Measurements from ENCODE around the gene MYL11. TPM values are rescaled to one million over a fixed set of nuclear protein-coding genes. Genes with fewer than 3 reads are reported as not detected.
A peak's percentile ranks its signal among the peaks of the same experiment; 100 is the strongest.
"Not testable (repeated sequence)": the region's sequence is repeated elsewhere in the genome, so short reads cannot be mapped to it uniquely, and the experiment has no call there.

MYL11 gene
- total RNA-seq: 1 to 10 TPM in 3 of 8 experiments, not detected in 5; 1.1 to 7.5 (median 3.0) TPM

GRCh38 chr16:30374538-30374937, at the start of gene MYL11:
MYL11 (plus strand) TSS chr16:30374802; CDS start chr16:30374858, 56 bp downstream.
- Histone ChIP-seq H3K4me3 (no peak within 1 kb of the TSS), H3K4me1 (replicated peaks in 1 of 2) (peaks cover 16 to 19% of the 10 kb centered on the region in 2 donors), H3K27ac (no peak within 1 kb of the TSS)
- in situ Hi-C loops (cut with MboI; ENCODE audit: low pct_unique_long_range_greater_than_20kb in 2 of 9, low sequenced_read_pairs in 9 of 9, unreplicated experiment in 9 of 9): no loop called here
- no peak for ATAC-seq (replicated peaks in 6 of 8)
- 70 to 96% (median 76%) methylated on average over 1 to 5 of the region's 6 CpGs; no CpG with 5 or more reads in 4 of the 10 experiments for WGBS, 10 experiments

- in situ Hi-C loops (cut with MboI; ENCODE audit: low pct_unique_long_range_greater_than_20kb in 2 of 9, low sequenced_read_pairs in 9 of 9, unreplicated experiment in 9 of 9); H3K4me1 ChIP-seq (replicated peaks in 1 of 2): not testable (repeated sequence)
- ATAC-seq (replicated peaks in 6 of 8): peak; percentile 78 to 89 (median 82)
- no CpG with 5 or more reads among the region's 33 CpGs for WGBS, 10 experiments
- Histone ChIP-seq H3K27ac (peak overlapping the region; percentile 76 to 81), H3K4me3 (peak overlapping the region; percentile 89 to 99 (median 91))
Observed at GRCh38 chr16:30334473-30334989, 40.1 kb upstream of the MYL11 start.

- H3K4me3 ChIP-seq: peak overlapping the region; percentile 89 to 99 (median 91)
- H3K4me1 ChIP-seq (replicated peaks in 1 of 2); in situ Hi-C loops (cut with MboI; ENCODE audit: low pct_unique_long_range_greater_than_20kb in 2 of 9, low sequenced_read_pairs in 9 of 9, unreplicated experiment in 9 of 9): not testable (repeated sequence)
- ATAC-seq (replicated peaks in 6 of 8): peak; percentile 82 to 91 (median 90)
- H3K27ac ChIP-seq: peak overlapping the region; percentile 76 to 81
- 0% methylated on average over 1 to 4 of the region's 70 CpGs; no CpG with 5 or more reads in 7 of the 10 experiments for WGBS, 10 experiments
Observed at GRCh38 chr16:30335028-30335597, 39.5 kb upstream of the MYL11 start.

- in situ Hi-C loops (cut with MboI; ENCODE audit: low pct_unique_long_range_greater_than_20kb in 2 of 9, low sequenced_read_pairs in 9 of 9, unreplicated experiment in 9 of 9): no loop called here
- Histone ChIP-seq H3K4me1 (replicated peaks in 1 of 2) (peaks cover 0 to 3% of the 10 kb centered on the region in 2 donors), H3K27ac (peak overlapping the region in 1 of 2 donors; percentile 81), H3K4me3 (peak overlapping the region; percentile 89 to 99 (median 91))
- ATAC-seq (replicated peaks in 6 of 8): peak in 5 of 8 experiments; percentile 1 to 11 (median 5)
- 10 to 92% (median 28%) methylated on average over 2 to 8 of the region's 17 CpGs; no CpG with 5 or more reads in 3 of the 10 experiments for WGBS, 10 experiments
Observed at GRCh38 chr16:30335598-30336474, 38.8 kb upstream of the MYL11 start.

GRCh38 chr16:30337964-30338357, 36.6 kb upstream of the MYL11 start:
- WGBS, 10 experiments: 75 to 100% (median 81%) methylated on average over 1 to 5 of the region's 10 CpGs; no CpG with 5 or more reads in 5 of the 10 experiments
- H3K4me3 ChIP-seq; in situ Hi-C loops (cut with MboI; ENCODE audit: low pct_unique_long_range_greater_than_20kb in 2 of 9, low sequenced_read_pairs in 9 of 9, unreplicated experiment in 9 of 9); H3K4me1 ChIP-seq (replicated peaks in 1 of 2); H3K27ac ChIP-seq; ATAC-seq (replicated peaks in 6 of 8): not testable (repeated sequence)

DNA sequence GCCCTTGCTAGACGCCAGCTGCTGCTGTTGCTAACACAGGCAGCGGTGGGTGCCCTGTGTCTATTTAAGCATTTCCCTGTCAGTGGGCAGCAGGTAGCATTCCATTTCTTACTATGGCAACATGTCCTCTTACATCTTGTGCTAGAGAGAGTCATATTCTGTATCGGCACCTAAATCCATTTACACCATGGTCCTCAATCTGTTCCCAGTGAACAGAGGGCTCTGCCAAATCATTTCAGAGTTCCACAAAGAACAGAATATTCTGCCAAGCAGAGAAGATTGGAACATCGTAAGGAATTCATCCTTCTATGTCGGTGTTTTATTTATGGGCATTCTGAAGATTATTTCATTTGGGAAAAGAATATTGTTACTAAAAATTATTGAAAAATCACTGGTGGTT, 35.9 kb upstream of the MYL11 start:
- H3K27ac ChIP-seq; ATAC-seq (replicated peaks in 6 of 8); H3K4me3 ChIP-seq; in situ Hi-C loops (cut with MboI; ENCODE audit: low pct_unique_long_range_greater_than_20kb in 2 of 9, low sequenced_read_pairs in 9 of 9, unreplicated experiment in 9 of 9); H3K4me1 ChIP-seq (replicated peaks in 1 of 2): not testable (repeated sequence)
- WGBS, 10 experiments: 13 to 100% (median 89%) methylated on average over 1 to 3 of the region's 5 CpGs; no CpG with 5 or more reads in 4 of the 10 experiments

DNA sequence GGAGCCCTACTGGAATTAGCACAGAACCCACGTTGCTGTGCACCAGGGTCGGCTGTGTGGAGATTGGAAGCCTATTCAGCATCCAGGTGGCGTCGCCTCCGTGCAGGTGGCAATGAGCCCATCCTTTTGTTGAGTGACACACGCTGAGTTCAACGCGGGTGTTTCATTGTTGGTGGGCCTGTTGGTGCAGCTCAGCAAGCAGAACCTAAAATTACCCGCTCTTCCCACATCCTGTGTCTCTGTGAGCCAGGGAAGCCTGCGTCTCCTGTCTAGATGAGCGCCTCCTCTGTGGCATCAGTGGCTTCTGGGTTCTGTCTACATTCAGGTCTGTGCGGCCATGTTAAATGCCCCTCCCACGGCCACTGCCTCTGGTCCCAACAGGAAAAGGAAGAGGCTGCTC, 34.0 kb upstream of the MYL11 start:
- H3K4me3 ChIP-seq: no peak overlapping the region
- ATAC-seq (replicated peaks in 6 of 8): no peak
- no peak overlapping the region for H3K27ac ChIP-seq
- no peaks in the 10 kb centered on the region for H3K4me1 ChIP-seq (replicated peaks in 1 of 2)
- in situ Hi-C loops (cut with MboI; ENCODE audit: low pct_unique_long_range_greater_than_20kb in 2 of 9, low sequenced_read_pairs in 9 of 9, unreplicated experiment in 9 of 9): no loop called here
- 87 to 100% (median 96%) methylated on average over 3 to 8 of the region's 13 CpGs; no CpG with 5 or more reads in 6 of the 10 experiments for WGBS, 10 experiments

DNA sequence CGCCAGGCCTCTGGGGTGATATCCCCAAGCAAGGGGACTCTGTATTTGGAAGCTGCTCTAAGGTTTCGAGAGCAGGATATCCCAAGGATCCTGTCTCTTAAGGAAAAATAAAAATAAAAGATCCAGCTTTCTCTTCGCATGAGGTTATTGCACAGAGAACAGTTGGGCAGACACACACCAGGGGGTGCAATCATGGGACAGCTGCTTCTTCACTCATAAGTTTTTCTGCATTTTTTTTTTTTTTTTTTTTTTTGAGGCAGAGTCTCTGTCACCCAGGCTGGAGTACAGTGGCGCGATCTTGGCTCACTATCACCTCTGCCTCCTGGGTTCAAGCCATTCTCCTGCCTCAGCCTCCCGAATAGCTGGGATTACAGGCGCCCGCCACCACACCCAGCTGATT, 32.6 kb upstream of the MYL11 start:
- H3K4me3 ChIP-seq; in situ Hi-C loops (cut with MboI; ENCODE audit: low pct_unique_long_range_greater_than_20kb in 2 of 9, low sequenced_read_pairs in 9 of 9, unreplicated experiment in 9 of 9); H3K27ac ChIP-seq; ATAC-seq (replicated peaks in 6 of 8); H3K4me1 ChIP-seq (replicated peaks in 1 of 2): not testable (repeated sequence)
- 70 to 100% (median 92%) methylated on average over 2 to 8 of the region's 8 CpGs; no CpG with 5 or more reads in 1 of the 10 experiments for WGBS, 10 experiments

DNA sequence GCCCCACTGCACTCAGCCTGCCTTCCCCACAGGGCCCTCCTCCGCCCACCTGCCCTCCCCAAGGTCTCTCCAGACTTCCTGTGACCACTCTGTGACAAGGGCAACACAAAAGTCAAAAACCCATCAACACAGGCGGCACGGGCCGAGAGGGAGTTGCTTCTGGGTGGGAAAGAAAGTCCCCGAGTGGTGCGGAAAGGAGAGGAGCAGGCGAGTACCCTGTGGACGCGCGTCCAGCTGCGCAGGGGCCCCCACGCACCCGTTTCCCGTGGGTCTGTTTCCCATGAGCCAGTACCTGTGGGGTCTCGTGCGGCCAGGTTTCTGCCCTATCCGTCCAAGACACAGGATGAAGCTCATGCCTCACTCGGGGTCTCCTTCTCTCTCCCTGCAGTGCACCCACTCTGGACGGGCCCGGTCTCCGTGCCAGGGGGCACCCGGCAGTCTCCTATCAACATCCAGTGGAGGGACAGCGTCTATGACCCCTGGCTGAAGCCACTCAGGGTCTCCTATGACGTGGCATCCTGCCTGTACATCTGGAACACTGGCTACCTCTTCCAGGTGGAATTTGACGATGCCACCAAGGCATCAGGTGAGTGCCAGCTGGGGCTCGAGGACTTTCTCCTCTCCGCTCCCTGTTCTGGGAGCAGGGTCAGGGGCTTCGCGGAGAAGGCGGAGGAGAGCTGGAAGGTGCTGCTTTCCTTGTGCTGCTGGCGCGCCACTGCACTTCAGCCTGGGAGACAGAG, 31.7 kb upstream of the MYL11 start:
- in situ Hi-C loops (cut with MboI; ENCODE audit: low pct_unique_long_range_greater_than_20kb in 2 of 9, low sequenced_read_pairs in 9 of 9, unreplicated experiment in 9 of 9): no loop called here
- Histone ChIP-seq H3K27ac (no peak overlapping the region), H3K4me3 (no peak overlapping the region), H3K4me1 (replicated peaks in 1 of 2) (no peaks in the 10 kb centered on the region)
- 0 to 100% (median 90%) methylated on average over 1 to 16 of the region's 32 CpGs; no CpG with 5 or more reads in 4 of the 10 experiments for WGBS, 10 experiments
- no peak for ATAC-seq (replicated peaks in 6 of 8)

GRCh38 chr16:30343491-30343820, 31.1 kb upstream of the MYL11 start:
- H3K4me3 ChIP-seq; H3K4me1 ChIP-seq (replicated peaks in 1 of 2); H3K27ac ChIP-seq; ATAC-seq (replicated peaks in 6 of 8); in situ Hi-C loops (cut with MboI; ENCODE audit: low pct_unique_long_range_greater_than_20kb in 2 of 9, low sequenced_read_pairs in 9 of 9, unreplicated experiment in 9 of 9): not testable (repeated sequence)
- 81 to 98% (median 95%) methylated on average over 2 to 10 of the region's 11 CpGs; no CpG with 5 or more reads in 3 of the 10 experiments for WGBS, 10 experiments

- H3K27ac ChIP-seq: no peak overlapping the region
- in situ Hi-C loops (cut with MboI; ENCODE audit: low pct_unique_long_range_greater_than_20kb in 2 of 9, low sequenced_read_pairs in 9 of 9, unreplicated experiment in 9 of 9): no loop called here
- no peak for ATAC-seq (replicated peaks in 6 of 8)
- no peaks in the 10 kb centered on the region for H3K4me1 ChIP-seq (replicated peaks in 1 of 2)
- 11 to 100% (median 75%) methylated on average over 1 to 2 of the region's 3 CpGs; no CpG with 5 or more reads in 6 of the 10 experiments for WGBS, 10 experiments
- no peak overlapping the region for H3K4me3 ChIP-seq
Observed at GRCh38 chr16:30346286-30346685, 28.3 kb upstream of the MYL11 start.

- in situ Hi-C loops (cut with MboI; ENCODE audit: low pct_unique_long_range_greater_than_20kb in 2 of 9, low sequenced_read_pairs in 9 of 9, unreplicated experiment in 9 of 9): no loop called here
- no peak for ATAC-seq (replicated peaks in 6 of 8)
- 90 to 100% (median 99%) methylated on average over 1 to 8 of the region's 8 CpGs; no CpG with 5 or more reads in 4 of the 10 experiments for WGBS, 10 experiments
- Histone ChIP-seq H3K27ac (no peak overlapping the region), H3K4me1 (replicated peaks in 1 of 2) (no peaks in the 10 kb centered on the region), H3K4me3 (no peak overlapping the region)
Observed at GRCh38 chr16:30348113-30348512, 26.5 kb upstream of the MYL11 start.

All from motor neuron (in vitro differentiated cells).